SU-DHL-6 (cell line): ENCODE data around the gene BASP1.
A peak's percentile ranks its signal among the peaks of the same experiment; 100 is the strongest.

Experiments used
- H2AFZ ChIP-seq: fragments of 200-600 bp; sonication (generic); 2 replicates; pipeline ENCODE4 v1.6.1; 2014; ENCODE audit warnings: low read depth, mild to moderate bottlenecking, moderate library complexity, mixed read lengths, antibody characterized with exemption, low read length; ENCODE audit not compliant: severe bottlenecking
- H3F3A ChIP-seq: fragments of 200-600 bp; shearing (Covaris generic); 2 replicates; pipeline ENCODE4 v1.6.0; 2016; ENCODE audit warnings: antibody characterized with exemption, mild to moderate bottlenecking; ENCODE audit not compliant: insufficient read depth
- H3K27ac ChIP-seq: fragments of 200-600 bp; sonication (generic); 2 replicates; pipeline ENCODE4 v1.5.1; 2016; ENCODE audit warnings: low read depth, mild to moderate bottlenecking, low read length, moderate library complexity, mixed read lengths
- H3K27me3 ChIP-seq: fragments of 200-600 bp; sonication (generic), shearing (Covaris generic); 2 replicates; pipeline ENCODE4 v1.6.0; 2014; ENCODE audit warnings: mild to moderate bottlenecking, low read length
- H3K36me3 ChIP-seq: fragments of 200-600 bp; sonication (generic); 2 replicates; pipeline ENCODE4 v1.6.1; 2014; ENCODE audit warnings: mild to moderate bottlenecking, low read length, mixed read lengths
- H3K4me2 ChIP-seq: fragments of 300-600, 200-600 bp; shearing (Covaris generic), sonication (generic); 2 replicates; pipeline ENCODE4 v1.6.0; 2014; ENCODE audit warnings: low read length, low read depth, mild to moderate bottlenecking; ENCODE audit not compliant: poor library complexity, severe bottlenecking
- H3K4me3 ChIP-seq: fragments of 200-600 bp; sonication (generic); 2 replicates; pipeline ENCODE4 v1.5.1; 2014; ENCODE audit warnings: antibody characterized with exemption, low read length, mild to moderate bottlenecking, mixed read lengths; ENCODE audit not compliant: insufficient read depth, poor library complexity, severe bottlenecking
- H3K79me2 ChIP-seq: fragments of 200-600 bp; sonication (generic); 2 replicates; pipeline ENCODE4 v1.6.1; 2014; ENCODE audit warnings: mild to moderate bottlenecking, low read length, moderate library complexity; ENCODE audit not compliant: insufficient read depth
- H3K9ac ChIP-seq: fragments of 200-600 bp; sonication (generic); 2 replicates; pipeline ENCODE4 v1.7.0; 2014; ENCODE audit warnings: mild to moderate bottlenecking, low read length
- H3K9me2 ChIP-seq: fragments of 200-600 bp; sonication (generic); replicated peaks from 2 replicates; pipeline ENCODE4 v1.6.1; 2014; ENCODE audit warnings: low read length; ENCODE audit not compliant: insufficient read depth
- H3K9me3 ChIP-seq: fragments of 200-600 bp; sonication (generic); 2 replicates; pipeline ENCODE4 v1.6.1; 2014; ENCODE audit warnings: low read length, mixed read lengths; ENCODE audit not compliant: insufficient read depth
- H4K20me1 ChIP-seq: fragments of 200-600 bp; sonication (generic); 2 replicates; pipeline ENCODE4 v1.6.1; 2014; ENCODE audit warnings: low read depth, mild to moderate bottlenecking, antibody characterized with exemption, low read length, moderate library complexity, mixed read lengths
- CTCF ChIP-seq: fragments of 200-600 bp; sonication (generic); IDR thresholded peaks from one replicate; pipeline ENCODE4 v1.5.1; 2017; ENCODE audit warnings: antibody characterized with exemption, mild to moderate bottlenecking, low read length, moderate library complexity; ENCODE audit not compliant: insufficient read depth, poor library complexity, severe bottlenecking
- EZH2phosphoT487 ChIP-seq: fragments of 200-600 bp; sonication (generic), shearing (Covaris generic); conservative IDR thresholded peaks from 2 replicates; pipeline ENCODE4 v1.6.1; 2018; ENCODE audit warnings: mild to moderate bottlenecking, antibody characterized with exemption, low read length, moderate library complexity, mixed read lengths

The BASP1 gene

GRCh38 chr5:17227868-17228267 is 10.4 kb downstream of the BASP1 start:
- peaks cover 99% of the 10 kb centered on the region for H3K79me2 ChIP-seq

GRCh38 chr5:17228821-17229291 is 11.4 kb downstream of the BASP1 start:
- Histone ChIP-seq H3K79me2 (peaks cover 99% of the 10 kb centered on the region), H3K9me3 (no peaks in the 10 kb centered on the region), H4K20me1 (peaks cover 76% of the 10 kb centered on the region), H2AFZ (no peak overlapping the region), H3K27ac (peak overlapping the region; percentile 30), H3F3A (peaks cover 18% of the 10 kb centered on the region), H3K27me3 (no peaks in the 10 kb centered on the region), H3K4me2 (no peak overlapping the region), H3K4me3 (no peak overlapping the region), H3K9ac (no peak overlapping the region), H3K36me3 (peaks cover 26% of the 10 kb centered on the region), H3K9me2 (no peaks in the 10 kb centered on the region)
- TF ChIP-seq EZH2phosphoT487 = no peak
- no peak for TF ChIP-seq CTCF

More at GRCh38 chr5:17227868-17228267, 10.4 kb downstream of the BASP1 start:
- Histone ChIP-seq H3K27ac (peak overlapping the region; percentile 30; the same call in 1 of the 2 replicates), H3K27me3 (no peaks in the 10 kb centered on the region), H3K9me2 (no peaks in the 10 kb centered on the region), H2AFZ (no peak overlapping the region), H3K9me3 (no peaks in the 10 kb centered on the region), H3F3A (peaks cover 22% of the 10 kb centered on the region), H4K20me1 (peaks cover 77% of the 10 kb centered on the region), H3K4me3 (no peak overlapping the region), H3K4me2 (no peak overlapping the region), H3K36me3 (peaks cover 24% of the 10 kb centered on the region), H3K9ac (no peak overlapping the region)
- TF ChIP-seq CTCF = no peak
- TF ChIP-seq EZH2phosphoT487 = no peak

GRCh38 chr5:17229313-17229712 is 11.9 kb downstream of the BASP1 start:
- Histone ChIP-seq H3K27ac (peak overlapping the region; percentile 30; the same call in 1 of the 2 replicates), H2AFZ (no peak overlapping the region), H3K9me2 (no peaks in the 10 kb centered on the region), H4K20me1 (peaks cover 76% of the 10 kb centered on the region), H3K4me3 (no peak overlapping the region), H3K79me2 (peaks cover 99% of the 10 kb centered on the region), H3K36me3 (peaks cover 30% of the 10 kb centered on the region), H3K4me2 (no peak overlapping the region), H3F3A (peaks cover 15% of the 10 kb centered on the region), H3K27me3 (no peaks in the 10 kb centered on the region), H3K9ac (no peak overlapping the region), H3K9me3 (no peaks in the 10 kb centered on the region)
- no peak for TF ChIP-seq CTCF
- no peak for TF ChIP-seq EZH2phosphoT487
